ENCODE results near the gene TREX2.

DNA sequence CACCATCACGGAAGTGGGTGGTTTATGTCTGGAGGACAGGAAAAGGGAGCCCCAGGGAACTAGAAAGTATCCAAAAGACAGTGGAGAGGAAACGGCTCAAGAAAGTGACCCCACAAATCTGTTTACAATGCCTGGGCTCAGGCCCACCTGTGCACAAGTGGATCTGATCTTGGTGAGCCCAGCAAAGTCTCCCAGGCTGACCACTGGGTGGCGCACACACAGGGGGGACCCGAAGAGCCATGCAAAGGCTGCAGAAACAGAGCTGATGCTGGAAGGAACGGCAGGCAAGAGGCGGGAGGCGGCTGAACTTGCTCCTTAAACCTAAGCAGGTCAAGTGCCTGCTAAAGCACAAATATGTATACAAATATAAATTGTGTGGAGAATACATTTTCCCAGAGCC is 15.0 kb upstream of the TREX2 start:
- TF ChIP-seq, protein P1, sequence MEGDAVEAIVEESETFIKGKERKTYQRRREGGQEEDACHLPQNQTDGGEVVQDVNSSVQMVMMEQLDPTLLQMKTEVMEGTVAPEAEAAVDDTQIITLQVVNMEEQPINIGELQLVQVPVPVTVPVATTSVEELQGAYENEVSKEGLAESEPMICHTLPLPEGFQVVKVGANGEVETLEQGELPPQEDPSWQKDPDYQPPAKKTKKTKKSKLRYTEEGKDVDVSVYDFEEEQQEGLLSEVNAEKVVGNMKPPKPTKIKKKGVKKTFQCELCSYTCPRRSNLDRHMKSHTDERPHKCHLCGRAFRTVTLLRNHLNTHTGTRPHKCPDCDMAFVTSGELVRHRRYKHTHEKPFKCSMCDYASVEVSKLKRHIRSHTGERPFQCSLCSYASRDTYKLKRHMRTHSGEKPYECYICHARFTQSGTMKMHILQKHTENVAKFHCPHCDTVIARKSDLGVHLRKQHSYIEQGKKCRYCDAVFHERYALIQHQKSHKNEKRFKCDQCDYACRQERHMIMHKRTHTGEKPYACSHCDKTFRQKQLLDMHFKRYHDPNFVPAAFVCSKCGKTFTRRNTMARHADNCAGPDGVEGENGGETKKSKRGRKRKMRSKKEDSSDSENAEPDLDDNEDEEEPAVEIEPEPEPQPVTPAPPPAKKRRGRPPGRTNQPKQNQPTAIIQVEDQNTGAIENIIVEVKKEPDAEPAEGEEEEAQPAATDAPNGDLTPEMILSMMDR (IDR thresholded peaks at IDR 0.05), result peak in 2 of 4 experiments; percentile 42 to 52
- TF ChIP-seq POLR2A (IDR thresholded peaks at IDR 0.05) (no peak), EP300 (IDR thresholded peaks at IDR 0.05) (no peak)
